WTC11 (cell line): ENCODE results near the gene TTC36. TPM values are rescaled to one million over a fixed set of nuclear protein-coding genes. Genes with fewer than 3 reads are reported as not detected.

Experiments used
- ATAC-seq: fragments of 200-7000 bp; cut with Tn5 transposase; 2 replicates; pipeline ENCODE4 v1.10.0; 2021; ENCODE audit warnings: mild to moderate bottlenecking, moderate library complexity
- CTCF ChIA-PET: fragments of 300-600 bp; sonication (Branson Sonifier 250); formaldehyde crosslinking; loops from one replicate; lab custom pipeline; 2021; ENCODE audit warnings: antibody characterized with exemption; lab: Charles Lee
- POLR2A ChIA-PET: fragments of 350-600 bp; sonication (Branson Sonifier 250); formaldehyde crosslinking; loops from one replicate; lab custom pipeline; 2021; ENCODE audit warnings: antibody characterized with exemption; lab: Charles Lee
- DNase-seq: peaks from one replicate; pipeline ENCODE4 v3.0.0; 2021; ENCODE audit warnings: low spot score
- H3K27ac Mint-ChIP-seq: 2 replicates; pipeline ENCODE4 v1.8.0; 2021; ENCODE audit warnings: mixed read lengths
- H3K27me3 Mint-ChIP-seq: 2 replicates; pipeline ENCODE4 v1.8.0; 2021; ENCODE audit warnings: low read depth, mild to moderate bottlenecking, moderate library complexity, mixed read lengths
- H3K36me3 Mint-ChIP-seq: 2 replicates; pipeline ENCODE4 v1.8.0; 2021; ENCODE audit warnings: mixed read lengths
- H3K4me1 Mint-ChIP-seq: 2 replicates; pipeline ENCODE4 v1.8.0; 2022; ENCODE audit warnings: mixed read lengths
- H3K4me3 Mint-ChIP-seq: 2 replicates; pipeline ENCODE4 v1.8.0; 2021; ENCODE audit warnings: mild to moderate bottlenecking, moderate library complexity, mixed read lengths
- H3K9me3 Mint-ChIP-seq: 2 replicates; pipeline ENCODE4 v1.8.0; 2021; ENCODE audit warnings: mixed read lengths
- ATF1 ChIP-seq: sonication (generic); formaldehyde crosslinking; IDR thresholded peaks from 2 replicates; pipeline ENCODE4 v1.8.1; 2023; ENCODE audit warnings: mild to moderate bottlenecking, moderate library complexity, missing genetic modification reagents
- ESRRA ChIP-seq: sonication (generic); formaldehyde crosslinking; IDR thresholded peaks from 2 replicates; pipeline ENCODE4 v1.8.1; 2022; ENCODE audit warnings: mild to moderate bottlenecking, missing genetic modification reagents, borderline replicate concordance
- ETV6 ChIP-seq: sonication (generic); formaldehyde crosslinking; IDR thresholded peaks from 2 replicates; pipeline ENCODE4 v1.8.1; 2022; ENCODE audit warnings: mild to moderate bottlenecking, missing genetic modification reagents
- GRHL2 ChIP-seq: fragments of 250-450 bp; sonication (Bioruptor Pico); IDR thresholded peaks from 2 replicates; pipeline ENCODE4 v1.8.0; 2022; ENCODE audit warnings: mild to moderate bottlenecking, moderate library complexity; ENCODE audit not compliant: insufficient replicate concordance, severe bottlenecking
- MYBL2 ChIP-seq: sonication (generic); formaldehyde crosslinking; IDR thresholded peaks from 2 replicates; pipeline ENCODE4 v1.8.1; 2023; ENCODE audit warnings: mild to moderate bottlenecking, moderate library complexity, missing genetic modification reagents
- NR2C2 ChIP-seq: sonication (generic); formaldehyde crosslinking; IDR thresholded peaks from 2 replicates; pipeline ENCODE4 v1.8.0; 2022; ENCODE audit warnings: mild to moderate bottlenecking, missing genetic modification reagents
- RELA ChIP-seq: sonication (generic); formaldehyde crosslinking; IDR thresholded peaks from 2 replicates; pipeline ENCODE4 v1.8.1; 2022; ENCODE audit warnings: missing genetic modification reagents, mild to moderate bottlenecking, borderline replicate concordance
- TEAD4 ChIP-seq: sonication (generic); formaldehyde crosslinking; IDR thresholded peaks from 2 replicates; pipeline ENCODE4 v1.8.0; 2022; ENCODE audit warnings: mild to moderate bottlenecking, missing genetic modification reagents
- TP53 ChIP-seq: sonication (generic); formaldehyde crosslinking; IDR thresholded peaks from 2 replicates; pipeline ENCODE4 v1.8.1; 2023; ENCODE audit warnings: mild to moderate bottlenecking, missing genetic modification reagents
- ZNF317 ChIP-seq: sonication (generic); formaldehyde crosslinking; IDR thresholded peaks from 2 replicates; pipeline ENCODE4 v1.8.1; 2023; ENCODE audit warnings: low read depth, mild to moderate bottlenecking, moderate library complexity, missing genetic modification reagents, borderline replicate concordance
- ZNF423 ChIP-seq: fragments of 250-450 bp; sonication (Bioruptor Pico); IDR thresholded peaks from 2 replicates; pipeline ENCODE4 v2.1.2; 2022; ENCODE audit warnings: mild to moderate bottlenecking, moderate library complexity
- ZNF671 ChIP-seq: fragments of 250-450 bp; sonication (Bioruptor Pico); IDR thresholded peaks from 2 replicates; pipeline ENCODE4 v1.8.0; 2021; ENCODE audit warnings: mild to moderate bottlenecking
- total RNA-seq: library from RNA; stranded (reverse); gene quantifications from 3 replicates; pipeline ENCODE4 v1.2.3, GENCODE V29; 2021
- TF ChIP-seq, protein P1 (sequence below): sonication (generic); formaldehyde crosslinking; IDR thresholded peaks from 2 replicates; pipeline ENCODE4 v1.8.1; 2023; ENCODE audit warnings: mild to moderate bottlenecking, missing genetic modification reagents, borderline replicate concordance
- TF ChIP-seq, protein P2 (sequence below): sonication (generic); formaldehyde crosslinking; IDR thresholded peaks from 2 replicates; pipeline ENCODE4 v1.8.0; 2023; ENCODE audit warnings: missing genetic modification reagents
- TF ChIP-seq, protein P3 (sequence below): fragments of 250-450 bp; sonication (Bioruptor Pico); IDR thresholded peaks from 2 replicates; pipeline ENCODE4 v1.9.0; 2021; ENCODE audit warnings: mild to moderate bottlenecking, borderline replicate concordance
- TF ChIP-seq, protein P4 (sequence below): sonication (generic); formaldehyde crosslinking; IDR thresholded peaks from 2 replicates; pipeline ENCODE4 v1.8.0; 2023; ENCODE audit warnings: missing genetic modification reagents, mild to moderate bottlenecking, borderline replicate concordance

The TTC36 gene
- total RNA-seq, 1 experiment from 2014 or later = 0.70 TPM

DNA sequence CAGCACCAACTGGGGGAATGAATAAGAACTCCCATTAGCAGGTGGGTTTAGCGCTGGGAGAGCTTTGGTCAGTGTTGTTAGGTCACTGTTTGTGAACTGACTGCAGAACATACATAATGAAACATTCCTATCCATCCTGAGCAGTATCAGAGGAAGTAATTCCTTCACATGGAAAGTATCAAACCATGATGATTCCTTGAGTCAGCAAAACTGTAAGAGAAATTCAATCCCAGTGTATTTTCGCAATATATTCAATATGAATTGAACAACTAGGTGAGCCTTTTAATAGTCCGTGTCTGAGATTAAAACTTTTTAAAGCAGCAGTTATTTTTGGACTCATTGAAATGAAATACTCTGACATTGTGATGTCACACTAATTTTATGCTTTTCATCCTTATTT is 42.9 kb upstream of the TTC36 start (continued):
- TF ChIP-seq, protein P1, sequence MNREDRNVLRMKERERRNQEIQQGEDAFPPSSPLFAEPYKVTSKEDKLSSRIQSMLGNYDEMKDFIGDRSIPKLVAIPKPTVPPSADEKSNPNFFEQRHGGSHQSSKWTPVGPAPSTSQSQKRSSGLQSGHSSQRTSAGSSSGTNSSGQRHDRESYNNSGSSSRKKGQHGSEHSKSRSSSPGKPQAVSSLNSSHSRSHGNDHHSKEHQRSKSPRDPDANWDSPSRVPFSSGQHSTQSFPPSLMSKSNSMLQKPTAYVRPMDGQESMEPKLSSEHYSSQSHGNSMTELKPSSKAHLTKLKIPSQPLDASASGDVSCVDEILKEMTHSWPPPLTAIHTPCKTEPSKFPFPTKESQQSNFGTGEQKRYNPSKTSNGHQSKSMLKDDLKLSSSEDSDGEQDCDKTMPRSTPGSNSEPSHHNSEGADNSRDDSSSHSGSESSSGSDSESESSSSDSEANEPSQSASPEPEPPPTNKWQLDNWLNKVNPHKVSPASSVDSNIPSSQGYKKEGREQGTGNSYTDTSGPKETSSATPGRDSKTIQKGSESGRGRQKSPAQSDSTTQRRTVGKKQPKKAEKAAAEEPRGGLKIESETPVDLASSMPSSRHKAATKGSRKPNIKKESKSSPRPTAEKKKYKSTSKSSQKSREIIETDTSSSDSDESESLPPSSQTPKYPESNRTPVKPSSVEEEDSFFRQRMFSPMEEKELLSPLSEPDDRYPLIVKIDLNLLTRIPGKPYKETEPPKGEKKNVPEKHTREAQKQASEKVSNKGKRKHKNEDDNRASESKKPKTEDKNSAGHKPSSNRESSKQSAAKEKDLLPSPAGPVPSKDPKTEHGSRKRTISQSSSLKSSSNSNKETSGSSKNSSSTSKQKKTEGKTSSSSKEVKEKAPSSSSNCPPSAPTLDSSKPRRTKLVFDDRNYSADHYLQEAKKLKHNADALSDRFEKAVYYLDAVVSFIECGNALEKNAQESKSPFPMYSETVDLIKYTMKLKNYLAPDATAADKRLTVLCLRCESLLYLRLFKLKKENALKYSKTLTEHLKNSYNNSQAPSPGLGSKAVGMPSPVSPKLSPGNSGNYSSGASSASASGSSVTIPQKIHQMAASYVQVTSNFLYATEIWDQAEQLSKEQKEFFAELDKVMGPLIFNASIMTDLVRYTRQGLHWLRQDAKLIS (CRISPR knock-in tag) = no peak
- TF ChIP-seq ATF1 (CRISPR knock-in tag) = no peak

DNA sequence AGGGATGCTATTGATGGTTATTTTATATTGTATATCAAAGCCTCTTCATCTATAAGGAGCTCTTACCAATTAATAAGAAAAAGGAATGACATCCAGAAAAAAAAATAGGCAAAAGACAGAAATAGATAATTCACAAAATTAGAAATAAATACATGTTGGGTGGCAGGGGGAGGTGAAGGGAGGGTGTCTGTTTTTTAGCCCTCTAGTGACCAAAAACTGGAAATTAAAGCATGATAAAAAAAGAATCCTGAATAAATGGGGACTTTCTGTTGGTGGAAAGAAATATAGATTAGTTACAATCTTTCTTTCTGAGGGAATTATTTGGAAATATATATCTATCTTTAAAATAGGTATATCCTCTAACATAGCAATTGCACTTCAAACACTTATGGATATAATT is 42.0 kb upstream of the TTC36 start:
- ATAC-seq (no peak), DNase-seq (no peak)
- Mint-ChIP-seq H3K4me3 (no peak overlapping the region), H3K36me3 (peaks cover 65% of the 10 kb centered on the region), H3K27me3 (no peaks in the 10 kb centered on the region), H3K9me3 (no peaks in the 10 kb centered on the region), H3K27ac (no peak overlapping the region), H3K4me1 (no peaks in the 10 kb centered on the region)
- ChIA-PET POLR2A (no interaction called here), CTCF (no interaction called here)
- TF ChIP-seq ETV6 (CRISPR knock-in tag) (no peak), ZNF317 (CRISPR knock-in tag) (no peak), TEAD4 (CRISPR knock-in tag) (no peak), ZNF423 (CRISPR knock-in tag) (no peak), ESRRA (CRISPR knock-in tag) (no peak), TP53 (CRISPR knock-in tag) (no peak), ATF1 (CRISPR knock-in tag) (no peak), NR2C2 (CRISPR knock-in tag) (no peak), ZNF671 (no peak), MYBL2 (CRISPR knock-in tag) (no peak), GRHL2 (CRISPR knock-in tag) (no peak), RELA (CRISPR knock-in tag) (no peak)
- TF ChIP-seq, protein P1 (CRISPR knock-in tag) = no peak
- TF ChIP-seq, protein P2, sequence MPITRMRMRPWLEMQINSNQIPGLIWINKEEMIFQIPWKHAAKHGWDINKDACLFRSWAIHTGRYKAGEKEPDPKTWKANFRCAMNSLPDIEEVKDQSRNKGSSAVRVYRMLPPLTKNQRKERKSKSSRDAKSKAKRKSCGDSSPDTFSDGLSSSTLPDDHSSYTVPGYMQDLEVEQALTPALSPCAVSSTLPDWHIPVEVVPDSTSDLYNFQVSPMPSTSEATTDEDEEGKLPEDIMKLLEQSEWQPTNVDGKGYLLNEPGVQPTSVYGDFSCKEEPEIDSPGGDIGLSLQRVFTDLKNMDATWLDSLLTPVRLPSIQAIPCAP = no peak
- TF ChIP-seq, protein P3, sequence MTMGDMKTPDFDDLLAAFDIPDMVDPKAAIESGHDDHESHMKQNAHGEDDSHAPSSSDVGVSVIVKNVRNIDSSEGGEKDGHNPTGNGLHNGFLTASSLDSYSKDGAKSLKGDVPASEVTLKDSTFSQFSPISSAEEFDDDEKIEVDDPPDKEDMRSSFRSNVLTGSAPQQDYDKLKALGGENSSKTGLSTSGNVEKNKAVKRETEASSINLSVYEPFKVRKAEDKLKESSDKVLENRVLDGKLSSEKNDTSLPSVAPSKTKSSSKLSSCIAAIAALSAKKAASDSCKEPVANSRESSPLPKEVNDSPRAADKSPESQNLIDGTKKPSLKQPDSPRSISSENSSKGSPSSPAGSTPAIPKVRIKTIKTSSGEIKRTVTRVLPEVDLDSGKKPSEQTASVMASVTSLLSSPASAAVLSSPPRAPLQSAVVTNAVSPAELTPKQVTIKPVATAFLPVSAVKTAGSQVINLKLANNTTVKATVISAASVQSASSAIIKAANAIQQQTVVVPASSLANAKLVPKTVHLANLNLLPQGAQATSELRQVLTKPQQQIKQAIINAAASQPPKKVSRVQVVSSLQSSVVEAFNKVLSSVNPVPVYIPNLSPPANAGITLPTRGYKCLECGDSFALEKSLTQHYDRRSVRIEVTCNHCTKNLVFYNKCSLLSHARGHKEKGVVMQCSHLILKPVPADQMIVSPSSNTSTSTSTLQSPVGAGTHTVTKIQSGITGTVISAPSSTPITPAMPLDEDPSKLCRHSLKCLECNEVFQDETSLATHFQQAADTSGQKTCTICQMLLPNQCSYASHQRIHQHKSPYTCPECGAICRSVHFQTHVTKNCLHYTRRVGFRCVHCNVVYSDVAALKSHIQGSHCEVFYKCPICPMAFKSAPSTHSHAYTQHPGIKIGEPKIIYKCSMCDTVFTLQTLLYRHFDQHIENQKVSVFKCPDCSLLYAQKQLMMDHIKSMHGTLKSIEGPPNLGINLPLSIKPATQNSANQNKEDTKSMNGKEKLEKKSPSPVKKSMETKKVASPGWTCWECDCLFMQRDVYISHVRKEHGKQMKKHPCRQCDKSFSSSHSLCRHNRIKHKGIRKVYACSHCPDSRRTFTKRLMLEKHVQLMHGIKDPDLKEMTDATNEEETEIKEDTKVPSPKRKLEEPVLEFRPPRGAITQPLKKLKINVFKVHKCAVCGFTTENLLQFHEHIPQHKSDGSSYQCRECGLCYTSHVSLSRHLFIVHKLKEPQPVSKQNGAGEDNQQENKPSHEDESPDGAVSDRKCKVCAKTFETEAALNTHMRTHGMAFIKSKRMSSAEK (CRISPR knock-in tag) = no peak
- TF ChIP-seq, protein P4, sequence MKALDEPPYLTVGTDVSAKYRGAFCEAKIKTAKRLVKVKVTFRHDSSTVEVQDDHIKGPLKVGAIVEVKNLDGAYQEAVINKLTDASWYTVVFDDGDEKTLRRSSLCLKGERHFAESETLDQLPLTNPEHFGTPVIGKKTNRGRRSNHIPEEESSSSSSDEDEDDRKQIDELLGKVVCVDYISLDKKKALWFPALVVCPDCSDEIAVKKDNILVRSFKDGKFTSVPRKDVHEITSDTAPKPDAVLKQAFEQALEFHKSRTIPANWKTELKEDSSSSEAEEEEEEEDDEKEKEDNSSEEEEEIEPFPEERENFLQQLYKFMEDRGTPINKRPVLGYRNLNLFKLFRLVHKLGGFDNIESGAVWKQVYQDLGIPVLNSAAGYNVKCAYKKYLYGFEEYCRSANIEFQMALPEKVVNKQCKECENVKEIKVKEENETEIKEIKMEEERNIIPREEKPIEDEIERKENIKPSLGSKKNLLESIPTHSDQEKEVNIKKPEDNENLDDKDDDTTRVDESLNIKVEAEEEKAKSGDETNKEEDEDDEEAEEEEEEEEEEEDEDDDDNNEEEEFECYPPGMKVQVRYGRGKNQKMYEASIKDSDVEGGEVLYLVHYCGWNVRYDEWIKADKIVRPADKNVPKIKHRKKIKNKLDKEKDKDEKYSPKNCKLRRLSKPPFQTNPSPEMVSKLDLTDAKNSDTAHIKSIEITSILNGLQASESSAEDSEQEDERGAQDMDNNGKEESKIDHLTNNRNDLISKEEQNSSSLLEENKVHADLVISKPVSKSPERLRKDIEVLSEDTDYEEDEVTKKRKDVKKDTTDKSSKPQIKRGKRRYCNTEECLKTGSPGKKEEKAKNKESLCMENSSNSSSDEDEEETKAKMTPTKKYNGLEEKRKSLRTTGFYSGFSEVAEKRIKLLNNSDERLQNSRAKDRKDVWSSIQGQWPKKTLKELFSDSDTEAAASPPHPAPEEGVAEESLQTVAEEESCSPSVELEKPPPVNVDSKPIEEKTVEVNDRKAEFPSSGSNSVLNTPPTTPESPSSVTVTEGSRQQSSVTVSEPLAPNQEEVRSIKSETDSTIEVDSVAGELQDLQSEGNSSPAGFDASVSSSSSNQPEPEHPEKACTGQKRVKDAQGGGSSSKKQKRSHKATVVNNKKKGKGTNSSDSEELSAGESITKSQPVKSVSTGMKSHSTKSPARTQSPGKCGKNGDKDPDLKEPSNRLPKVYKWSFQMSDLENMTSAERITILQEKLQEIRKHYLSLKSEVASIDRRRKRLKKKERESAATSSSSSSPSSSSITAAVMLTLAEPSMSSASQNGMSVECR (CRISPR knock-in tag) = no peak
